Stomach (tissue), 9 donors: ENCODE measurements around the gene LARGE2. TPM values are rescaled to one million over a fixed set of nuclear protein-coding genes. Genes with fewer than 3 reads are reported as not detected.

Experiments
- DNase-seq, 2 donors: peaks; one replicate each; pipeline versions ENCODE4 v3.0.0 to v3.0.0-alpha.2; 2013 to 2019
- H3K27ac ChIP-seq, 5 donors: fragments of 200-600 bp in 4 of 5; sonication (generic) in 4 of 5; one replicate each; pipeline ENCODE4 v1.5.1; 2013 to 2019; ENCODE audit warnings: mild to moderate bottlenecking in 1 of 5, moderate library complexity in 1 of 5
- H3K27me3 ChIP-seq, 3 donors: fragments of 200-600 bp; sonication (generic); one replicate each; pipeline ENCODE4 v1.5.1; 2017 to 2019; ENCODE audit warnings: mixed run types in 1 of 3
- H3K36me3 ChIP-seq, 4 donors: fragments of 200-600 bp; sonication (generic); 1 replicate in 3 of 4; 2 replicates in 1 of 4; pipeline ENCODE4 v1.5.1; 2016 to 2019
- H3K4me1 ChIP-seq, 4 donors: fragments of 200-600 bp; sonication (generic); one replicate each; pipeline ENCODE4 v1.5.1; 2016 to 2019
- H3K4me3 ChIP-seq, 4 donors: fragments of 200-600 bp; sonication (generic) in 3 of 4; one replicate each; pipeline ENCODE4 v1.5.1; 2016 to 2019; ENCODE audit warnings: mild to moderate bottlenecking in 1 of 4
- H3K9me3 ChIP-seq, 4 donors: fragments of 200-600 bp; sonication (generic); one replicate each; pipeline ENCODE4 v1.5.1; 2016 to 2019
- CTCF ChIP-seq, 7 experiments: fragments of 450-650 bp in 4 of 7; fragments of 200-600 bp in 3 of 7; sonication (generic) in 3 of 7; IDR thresholded peaks; one replicate each; pipeline ENCODE4 v1.5.1; 2016 to 2019; ENCODE audit warnings: antibody characterized with exemption in 7 of 7, control low read depth in 2 of 7, mild to moderate bottlenecking in 1 of 7
- EP300 ChIP-seq: sonication (generic); formaldehyde crosslinking; IDR thresholded peaks from one replicate; pipeline ENCODE4 v1.6.1; 2017; ENCODE audit warnings: antibody characterized with exemption
- POLR2A ChIP-seq, 4 donors: fragments of 450-650 bp; IDR thresholded peaks; one replicate each; pipeline ENCODE4 v1.6.1; 2016; ENCODE audit warnings: antibody characterized with exemption in 4 of 4, control low read depth in 2 of 4, mild to moderate bottlenecking in 1 of 4, moderate library complexity in 1 of 4
- POLR2AphosphoS5 ChIP-seq, 3 donors: sonication (generic); formaldehyde crosslinking; IDR thresholded peaks; one replicate each; pipeline ENCODE4 v1.6.1; 2016; ENCODE audit warnings: antibody characterized with exemption in 3 of 3
- WGBS, 5 donors: extraction: QIAGEN DNeasy Blood & Tissue Kit in 3 of 5; methylation state at CpG; one replicate each; pipeline versions ENCODE4 v1.1.5 to v1.1.7; 2013 to 2018; 5-methylcytosine and 5-hydroxymethylcytosine counted together
- intact Hi-C: fragments of 100-400 bp; cut with DNase I; formaldehyde crosslinking; loops from one replicate; pipeline ENCODE4 v1.15.1; 2023; ENCODE audit warnings: low total_unique reads
- polyA plus RNA-seq, 3 donors: library from polyadenylated mRNA; stranded (reverse); fragments of 200-250 nt; gene quantifications; one replicate each; pipeline ENCODE4 v1.2.3, GENCODE V29; 2013
- total RNA-seq, 5 donors: library from RNA; depleted of rRNA; stranded (reverse); fragments of >200 nt; gene quantifications; one replicate each; pipeline versions ENCODE4 v1.1.0 to v1.2.3, GENCODE V29; 2014 to 2016
- donor health status: healthy with polysubstance abuse.
- donor health status: Bipolar disorder and iron deficiency.
- donor health status: healthy.

LARGE2 gene
- total and polyA plus RNA-seq, 8 donors, result 4.2 to 45.1 (median 12.5) TPM; not detected in 2

- TF ChIP-seq EP300 (no peak), CTCF (IDR thresholded peaks at IDR 0.05) (no peak), POLR2A (IDR thresholded peaks at IDR 0.05) (no peak), POLR2AphosphoS5 (IDR thresholded peaks at IDR 0.05) (no peak)
- Histone ChIP-seq H3K4me1 (peaks cover 1 to 40% (median 17%) of the 10 kb centered on the region in 4 donors), H3K4me3 (no peak overlapping the region), H3K9me3 (no peaks in the 10 kb centered on the region), H3K27ac (no peak overlapping the region), H3K27me3 (no peaks in the 10 kb centered on the region), H3K36me3 (peaks cover 14 to 61% (median 52%) of the 10 kb centered on the region in 4 donors)
- DNase-seq, result peak in 1 of 2 donors; percentile 53
- intact Hi-C loops, result no loop called here
- 64 to 72% (median 70%) methylated on average over 17 to 19 of the region's 19 CpGs for WGBS, 5 donors
Measured at GRCh38 chr11:45906096-45906682, 16.3 kb upstream of the LARGE2 start.

- H3K9me3 ChIP-seq, result no peaks in the 10 kb centered on the region
- H3K4me3 ChIP-seq, result no peak within 1 kb of the TSS
- peaks cover 23 to 69% (median 60%) of the 10 kb centered on the region in 4 donors for H3K36me3 ChIP-seq
- peaks cover 0 to 35% (median 13%) of the 10 kb centered on the region in 4 donors for H3K4me1 ChIP-seq
- TF ChIP-seq CTCF (IDR thresholded peaks at IDR 0.05) (no peak), EP300 (no peak), POLR2A (IDR thresholded peaks at IDR 0.05) (no peak), POLR2AphosphoS5 (IDR thresholded peaks at IDR 0.05) (no peak)
- no peaks in the 10 kb centered on the region for H3K27me3 ChIP-seq
- 59 to 66% (median 62%) methylated on average over 13 to 18 of the region's 18 CpGs for WGBS, 5 donors
- intact Hi-C loops, result no loop called here
- no peak for DNase-seq
- H3K27ac ChIP-seq, result peak within 1 kb of the TSS in 1 of 5 donors; percentile 29
Measured at GRCh38 chr11:45906965-45907611, 15.4 kb upstream of the LARGE2 start, which contains the start of gene FREY1. TSS of gene FREY1 (minus strand) at chr11:45907271. CDS start at chr11:45907245, 26 bp downstream.

GRCh38 chr11:45907911-45908370, 14.5 kb upstream of the LARGE2 start:
- H3K9me3 ChIP-seq, result no peaks in the 10 kb centered on the region
- no peak for TF ChIP-seq POLR2A (IDR thresholded peaks at IDR 0.05)
- TF ChIP-seq EP300, result no peak
- TF ChIP-seq CTCF (IDR thresholded peaks at IDR 0.05), result no peak
- H3K27me3 ChIP-seq, result no peaks in the 10 kb centered on the region
- peak in 1 of 2 donors; percentile 55 for DNase-seq
- intact Hi-C loops, result no loop called here
- peaks cover 0 to 35% (median 13%) of the 10 kb centered on the region in 4 donors for H3K4me1 ChIP-seq
- no peak overlapping the region for H3K4me3 ChIP-seq
- H3K36me3 ChIP-seq, result peaks cover 30 to 69% (median 62%) of the 10 kb centered on the region in 4 donors
- H3K27ac ChIP-seq, result peak overlapping the region in 1 of 5 donors; percentile 29
- WGBS, 5 donors, result 50 to 67% (median 64%) methylated on average over 4 to 8 of the region's 8 CpGs

GRCh38 chr11:45909594-45910475, 12.6 kb upstream of the LARGE2 start:
- TF ChIP-seq POLR2A (IDR thresholded peaks at IDR 0.05) (no peak), POLR2AphosphoS5 (IDR thresholded peaks at IDR 0.05) (no peak), EP300 (no peak), CTCF (IDR thresholded peaks at IDR 0.05) (no peak)
- intact Hi-C loops, result no loop called here
- peaks cover 0 to 32% (median 13%) of the 10 kb centered on the region in 4 donors for H3K4me1 ChIP-seq
- peaks cover 49 to 69% (median 64%) of the 10 kb centered on the region in 4 donors for H3K36me3 ChIP-seq
- WGBS, 5 donors, result 87 to 92% (median 89%) methylated on average over 23 to 32 of the region's 32 CpGs
- no peak for DNase-seq
- no peaks in the 10 kb centered on the region for H3K27me3 ChIP-seq
- H3K27ac ChIP-seq, result no peak overlapping the region
- H3K4me3 ChIP-seq, result no peak overlapping the region
- no peaks in the 10 kb centered on the region for H3K9me3 ChIP-seq
